HEK293 (cell line): ENCODE data around the gene MYO7A.

Experiments
- CTCF ChIA-PET: fragments of 350-600 bp; formaldehyde crosslinking; extraction: SDS; loops from one replicate; lab custom pipeline; 2021; ENCODE audit warnings: antibody characterized with exemption; lab: Yijun Ruan, JAX
- POLR2A ChIA-PET: fragments of 300-600 bp; formaldehyde crosslinking; extraction: SDS; loops from one replicate; lab custom pipeline; 2020; ENCODE audit warnings: antibody characterized with exemption, inconsistent platforms; lab: Yijun Ruan, JAX
- H3K27ac ChIP-seq: fragments of 200-500 bp; sonication (Bioruptor generic); 2 replicates; pipeline ENCODE4 v1.5.1; 2014; ENCODE audit warnings: low read depth, low read length, control low read depth, inconsistent platforms; ENCODE audit errors: extremely low read depth
- H3K36me3 ChIP-seq, 2 experiments: fragments of 200-500 bp in 1 of 2; sonication (Bioruptor generic) in 1 of 2; 1 replicate in 1 of 2; 2 replicates in 1 of 2; pipeline ENCODE4 v1.5.1; 2014 to 2017; ENCODE audit warnings: inconsistent platforms in 2 of 2, low read length in 2 of 2; ENCODE audit not compliant: control insufficient read depth in 2 of 2, insufficient read depth in 1 of 2
- H3K4me1 ChIP-seq: fragments of 200-500 bp; sonication (Bioruptor generic); 2 replicates; pipeline ENCODE4 v1.5.1; 2014; ENCODE audit warnings: mild to moderate bottlenecking, low read length, inconsistent platforms; ENCODE audit not compliant: control insufficient read depth, insufficient read depth
- H3K4me3 ChIP-seq: 2 replicates; pipeline ENCODE4 v1.5.1; 2011; ENCODE audit warnings: low read depth, mild to moderate bottlenecking, control low read depth, low read length, moderate library complexity
- H3K9me3 ChIP-seq: fragments of 200-500 bp; sonication (Bioruptor generic); 2 replicates; pipeline ENCODE4 v1.5.1; 2014; ENCODE audit warnings: low read depth, low read length, inconsistent platforms; ENCODE audit not compliant: control insufficient read depth, insufficient read depth
- KLF1 ChIP-seq: fragments of 450-650 bp; formaldehyde crosslinking; IDR thresholded peaks from 2 replicates; pipeline ENCODE4 v1.5.1; 2016; ENCODE audit warnings: missing biosample characterization, missing genetic modification characterization
- KLF7 ChIP-seq: fragments of 450-650 bp; formaldehyde crosslinking; IDR thresholded peaks from 2 replicates; pipeline ENCODE4 v1.5.1; 2016; ENCODE audit warnings: missing biosample characterization, missing genetic modification characterization, borderline replicate concordance
- SALL2 ChIP-seq: fragments of 450-650 bp; formaldehyde crosslinking; IDR thresholded peaks from 2 replicates; pipeline ENCODE4 v1.5.0; 2017; ENCODE audit warnings: missing biosample characterization, mild to moderate bottlenecking, missing genetic modification characterization, borderline replicate concordance
- SCRT1 ChIP-seq: fragments of 450-650 bp; formaldehyde crosslinking; IDR thresholded peaks from 2 replicates; pipeline ENCODE4 v1.5.1; 2016; ENCODE audit warnings: missing biosample characterization, missing genetic modification characterization, borderline replicate concordance
- YY2 ChIP-seq: fragments of 450-650 bp; formaldehyde crosslinking; IDR thresholded peaks from 2 replicates; pipeline ENCODE4 v1.5.1; 2016; ENCODE audit warnings: missing biosample characterization, missing genetic modification characterization
- ZFHX2 ChIP-seq: fragments of 450-650 bp; formaldehyde crosslinking; conservative IDR thresholded peaks from 2 replicates; pipeline ENCODE4 v1.5.1; 2016; ENCODE audit warnings: missing biosample characterization, missing genetic modification characterization
- ZNF146 ChIP-seq: fragments of 450-650 bp; formaldehyde crosslinking; IDR thresholded peaks from 2 replicates; pipeline ENCODE4 v1.5.1; 2016; ENCODE audit warnings: missing biosample characterization, missing genetic modification characterization
- ZNF175 ChIP-seq: fragments of 450-650 bp; formaldehyde crosslinking; IDR thresholded peaks from 2 replicates; pipeline ENCODE4 v1.5.1; 2016; ENCODE audit warnings: missing biosample characterization, missing genetic modification characterization
- ZNF311 ChIP-seq: fragments of 450-650 bp; formaldehyde crosslinking; IDR thresholded peaks from 2 replicates; pipeline ENCODE4 v1.5.1; 2017; ENCODE audit warnings: missing biosample characterization, missing genetic modification characterization, borderline replicate concordance
- ZNF701 ChIP-seq: fragments of 450-650 bp; formaldehyde crosslinking; IDR thresholded peaks from 2 replicates; pipeline ENCODE4 v1.5.1; 2016; ENCODE audit warnings: missing biosample characterization, missing genetic modification characterization
- ZNF76 ChIP-seq: fragments of 450-650 bp; formaldehyde crosslinking; IDR thresholded peaks from 2 replicates; pipeline ENCODE4; 2016; ENCODE audit warnings: low read depth, missing biosample characterization, missing genetic modification characterization, borderline replicate concordance
- ZNF785 ChIP-seq: fragments of 450-650 bp; formaldehyde crosslinking; IDR thresholded peaks from 2 replicates; pipeline ENCODE4 v1.5.1; 2016; ENCODE audit warnings: missing biosample characterization, missing genetic modification characterization
- TF ChIP-seq, protein P1 (sequence below): fragments of 450-650 bp; formaldehyde crosslinking; IDR thresholded peaks from 2 replicates; pipeline ENCODE4 v1.5.1; 2016; ENCODE audit warnings: missing biosample characterization, missing genetic modification characterization
- TF ChIP-seq, protein P2 (sequence below): fragments of 450-650 bp; formaldehyde crosslinking; IDR thresholded peaks from 2 replicates; pipeline ENCODE4 v1.5.0; 2017; ENCODE audit warnings: missing biosample characterization, missing genetic modification characterization, borderline replicate concordance
- TF ChIP-seq, protein P3 (sequence below): fragments of 450-650 bp; formaldehyde crosslinking; IDR thresholded peaks from 2 replicates; pipeline ENCODE4 v1.5.1; 2017; ENCODE audit warnings: missing biosample characterization, mild to moderate bottlenecking, missing genetic modification characterization, moderate library complexity
- TF ChIP-seq, protein P4 (sequence below): fragments of 450-650 bp; IDR thresholded peaks from 2 replicates; pipeline ENCODE4 v1.5.1; 2018; ENCODE audit warnings: missing biosample characterization, missing genetic modification characterization

The MYO7A gene

DNA sequence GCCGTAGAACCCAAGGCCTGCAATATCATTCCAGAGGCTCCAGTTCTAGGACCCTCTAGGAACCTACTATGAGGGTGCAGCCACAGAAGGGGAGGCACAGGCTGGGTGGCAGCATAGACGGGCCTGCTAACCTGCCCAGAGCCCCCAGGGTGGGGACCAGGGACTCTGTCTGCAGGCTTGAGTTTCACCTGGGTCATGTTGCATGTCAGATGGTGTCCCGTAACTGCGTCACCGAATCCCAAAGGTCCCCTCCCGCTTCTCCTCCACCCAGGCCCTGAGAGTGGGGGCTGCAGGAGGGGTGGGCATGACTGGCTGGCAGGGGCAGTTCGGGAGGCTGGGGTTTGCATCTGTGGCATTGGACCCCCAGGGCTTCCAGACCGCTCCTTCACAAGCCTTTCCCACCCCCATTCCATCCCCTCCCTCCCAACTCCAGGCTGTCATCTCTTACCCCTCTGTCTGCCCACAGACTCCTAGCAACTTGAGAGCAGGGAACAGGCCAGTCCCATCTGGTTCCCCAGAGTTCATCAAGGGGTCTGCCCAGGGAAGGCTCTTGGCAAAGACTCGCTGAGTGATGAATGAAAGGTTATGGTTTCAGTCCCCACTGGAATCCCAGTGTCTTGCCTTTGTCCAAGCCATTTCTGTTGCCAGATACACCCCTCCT is 16.3 kb downstream of the MYO7A start:
- Histone ChIP-seq H3K4me3 (no peak overlapping the region), H3K4me1 (no peaks in the 10 kb centered on the region), H3K36me3 (no peaks in the 10 kb centered on the region), H3K9me3 (no peaks in the 10 kb centered on the region), H3K27ac (no peak overlapping the region)
- POLR2A ChIA-PET = no interaction called here
- no peak for TF ChIP-seq ZNF701 (tag by site-specific recombination)
- TF ChIP-seq, all 188 proteins: peak for 0
- CTCF ChIA-PET = interaction anchor here (0.6 kb wide), 2 partner anchors 48 to 89 kb away, joined by 3 to 4 read pairs; no protein-coding TSS in a partner anchor

DNA sequence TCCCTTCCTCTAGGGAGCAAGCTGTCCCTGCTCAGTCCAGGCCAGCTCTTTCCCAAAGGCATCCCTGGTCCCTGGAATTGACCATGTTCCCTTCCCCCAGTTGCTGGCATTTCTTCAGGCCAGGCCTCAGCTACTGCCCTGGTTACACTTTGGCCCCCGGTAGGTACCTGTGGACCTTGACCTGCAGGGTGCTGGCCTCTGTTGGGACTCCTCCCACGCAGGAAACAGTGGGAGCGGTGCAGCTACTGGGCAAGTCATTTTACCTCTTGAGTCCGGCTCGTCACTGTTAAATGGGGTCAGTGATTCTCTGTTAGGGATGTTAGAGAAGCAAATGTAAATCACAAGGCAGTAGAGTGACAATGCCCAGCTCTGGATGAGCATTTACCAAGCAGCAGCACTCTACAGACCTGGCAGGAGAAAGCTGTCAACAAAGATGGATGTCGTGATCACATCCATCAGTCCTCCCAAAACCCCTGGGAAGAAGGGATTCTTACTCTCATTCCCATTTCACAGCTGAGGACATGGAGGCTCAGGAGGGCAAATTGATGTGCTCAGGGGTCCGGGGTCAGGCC is 16.9 kb downstream of the MYO7A start:
- H3K4me1 ChIP-seq = no peaks in the 10 kb centered on the region
- H3K4me3 ChIP-seq = no peak overlapping the region
- no peaks in the 10 kb centered on the region for H3K36me3 ChIP-seq
- H3K9me3 ChIP-seq = no peaks in the 10 kb centered on the region
- ChIA-PET CTCF (interaction anchor here (0.6 to 0.7 kb wide), 3 partner anchors 42 to 90 kb away, joined by 3 to 4 read pairs (median 3); no protein-coding TSS in a partner anchor), POLR2A (interaction anchor here (0.6 kb wide), 1 partner anchor 304 kb away, joined by 4 read pairs; no protein-coding TSS in a partner anchor)
- no peak overlapping the region for H3K27ac ChIP-seq
- TF ChIP-seq SALL2 = no peak
- no peak for TF ChIP-seq ZNF146
- no peak for TF ChIP-seq ZFHX2 (tag by site-specific recombination)
- TF ChIP-seq, protein P1, sequence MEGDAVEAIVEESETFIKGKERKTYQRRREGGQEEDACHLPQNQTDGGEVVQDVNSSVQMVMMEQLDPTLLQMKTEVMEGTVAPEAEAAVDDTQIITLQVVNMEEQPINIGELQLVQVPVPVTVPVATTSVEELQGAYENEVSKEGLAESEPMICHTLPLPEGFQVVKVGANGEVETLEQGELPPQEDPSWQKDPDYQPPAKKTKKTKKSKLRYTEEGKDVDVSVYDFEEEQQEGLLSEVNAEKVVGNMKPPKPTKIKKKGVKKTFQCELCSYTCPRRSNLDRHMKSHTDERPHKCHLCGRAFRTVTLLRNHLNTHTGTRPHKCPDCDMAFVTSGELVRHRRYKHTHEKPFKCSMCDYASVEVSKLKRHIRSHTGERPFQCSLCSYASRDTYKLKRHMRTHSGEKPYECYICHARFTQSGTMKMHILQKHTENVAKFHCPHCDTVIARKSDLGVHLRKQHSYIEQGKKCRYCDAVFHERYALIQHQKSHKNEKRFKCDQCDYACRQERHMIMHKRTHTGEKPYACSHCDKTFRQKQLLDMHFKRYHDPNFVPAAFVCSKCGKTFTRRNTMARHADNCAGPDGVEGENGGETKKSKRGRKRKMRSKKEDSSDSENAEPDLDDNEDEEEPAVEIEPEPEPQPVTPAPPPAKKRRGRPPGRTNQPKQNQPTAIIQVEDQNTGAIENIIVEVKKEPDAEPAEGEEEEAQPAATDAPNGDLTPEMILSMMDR (tag by site-specific recombination) = no peak
- TF ChIP-seq, protein P2, sequence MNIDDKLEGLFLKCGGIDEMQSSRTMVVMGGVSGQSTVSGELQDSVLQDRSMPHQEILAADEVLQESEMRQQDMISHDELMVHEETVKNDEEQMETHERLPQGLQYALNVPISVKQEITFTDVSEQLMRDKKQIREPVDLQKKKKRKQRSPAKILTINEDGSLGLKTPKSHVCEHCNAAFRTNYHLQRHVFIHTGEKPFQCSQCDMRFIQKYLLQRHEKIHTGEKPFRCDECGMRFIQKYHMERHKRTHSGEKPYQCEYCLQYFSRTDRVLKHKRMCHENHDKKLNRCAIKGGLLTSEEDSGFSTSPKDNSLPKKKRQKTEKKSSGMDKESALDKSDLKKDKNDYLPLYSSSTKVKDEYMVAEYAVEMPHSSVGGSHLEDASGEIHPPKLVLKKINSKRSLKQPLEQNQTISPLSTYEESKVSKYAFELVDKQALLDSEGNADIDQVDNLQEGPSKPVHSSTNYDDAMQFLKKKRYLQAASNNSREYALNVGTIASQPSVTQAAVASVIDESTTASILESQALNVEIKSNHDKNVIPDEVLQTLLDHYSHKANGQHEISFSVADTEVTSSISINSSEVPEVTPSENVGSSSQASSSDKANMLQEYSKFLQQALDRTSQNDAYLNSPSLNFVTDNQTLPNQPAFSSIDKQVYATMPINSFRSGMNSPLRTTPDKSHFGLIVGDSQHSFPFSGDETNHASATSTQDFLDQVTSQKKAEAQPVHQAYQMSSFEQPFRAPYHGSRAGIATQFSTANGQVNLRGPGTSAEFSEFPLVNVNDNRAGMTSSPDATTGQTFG (tag by site-specific recombination) = no peak
- no peak for TF ChIP-seq KLF1
- no peak for TF ChIP-seq YY2 (tag by site-specific recombination)
- TF ChIP-seq ZNF175 (tag by site-specific recombination) = no peak
- TF ChIP-seq ZNF311 (tag by site-specific recombination) = no peak
- TF ChIP-seq, protein P3, sequence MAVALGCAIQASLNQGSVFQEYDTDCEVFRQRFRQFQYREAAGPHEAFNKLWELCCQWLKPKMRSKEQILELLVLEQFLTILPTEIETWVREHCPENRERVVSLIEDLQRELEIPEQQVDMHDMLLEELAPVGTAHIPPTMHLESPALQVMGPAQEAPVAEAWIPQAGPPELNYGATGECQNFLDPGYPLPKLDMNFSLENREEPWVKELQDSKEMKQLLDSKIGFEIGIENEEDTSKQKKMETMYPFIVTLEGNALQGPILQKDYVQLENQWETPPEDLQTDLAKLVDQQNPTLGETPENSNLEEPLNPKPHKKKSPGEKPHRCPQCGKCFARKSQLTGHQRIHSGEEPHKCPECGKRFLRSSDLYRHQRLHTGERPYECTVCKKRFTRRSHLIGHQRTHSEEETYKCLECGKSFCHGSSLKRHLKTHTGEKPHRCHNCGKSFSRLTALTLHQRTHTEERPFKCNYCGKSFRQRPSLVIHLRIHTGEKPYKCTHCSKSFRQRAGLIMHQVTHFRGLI = no peak
- TF ChIP-seq ZNF785 (tag by site-specific recombination) = no peak
- TF ChIP-seq SCRT1 (tag by site-specific recombination) = no peak
- no peak for TF ChIP-seq ZNF76 (tag by site-specific recombination)
- no peak for TF ChIP-seq KLF7 (tag by site-specific recombination)
- TF ChIP-seq, protein P4, sequence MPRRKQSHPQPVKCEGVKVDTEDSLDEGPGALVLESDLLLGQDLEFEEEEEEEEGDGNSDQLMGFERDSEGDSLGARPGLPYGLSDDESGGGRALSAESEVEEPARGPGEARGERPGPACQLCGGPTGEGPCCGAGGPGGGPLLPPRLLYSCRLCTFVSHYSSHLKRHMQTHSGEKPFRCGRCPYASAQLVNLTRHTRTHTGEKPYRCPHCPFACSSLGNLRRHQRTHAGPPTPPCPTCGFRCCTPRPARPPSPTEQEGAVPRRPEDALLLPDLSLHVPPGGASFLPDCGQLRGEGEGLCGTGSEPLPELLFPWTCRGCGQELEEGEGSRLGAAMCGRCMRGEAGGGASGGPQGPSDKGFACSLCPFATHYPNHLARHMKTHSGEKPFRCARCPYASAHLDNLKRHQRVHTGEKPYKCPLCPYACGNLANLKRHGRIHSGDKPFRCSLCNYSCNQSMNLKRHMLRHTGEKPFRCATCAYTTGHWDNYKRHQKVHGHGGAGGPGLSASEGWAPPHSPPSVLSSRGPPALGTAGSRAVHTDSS (tag by site-specific recombination) = no peak
